ENCODE measurements around the gene IL34. TPM values are rescaled to one million over a fixed set of nuclear protein-coding genes. Genes with fewer than 3 reads are reported as not detected.

The IL34 gene
- total and polyA plus RNA-seq, 2 experiments from 2014 or later: 4.3 to 6.6 TPM

- H3K79me2 ChIP-seq (replicated peaks; ENCODE audit: insufficient read depth): no peaks in the 10 kb centered on the region
- no peaks in the 10 kb centered on the region for H3K36me3 ChIP-seq (ENCODE audit: insufficient read depth)
These were observed 29.6 kb downstream of the IL34 start for GRCh38 chr16:70675851-70676513.

More at GRCh38 chr16:70675851-70676513, 29.6 kb downstream of the IL34 start:
- no peak overlapping the region for H3K4me2 ChIP-seq
- H3K27ac Mint-ChIP-seq: peak overlapping the region; percentile 89
- H2AFZ ChIP-seq: no peak overlapping the region
- H3K4me3 ChIP-seq: no peak overlapping the region
- H3K4me1 ChIP-seq (ENCODE audit: insufficient read depth): peaks cover 7% of the 10 kb centered on the region
- H3K36me3 Mint-ChIP-seq (ENCODE audit: low read depth): peaks cover 20% of the 10 kb centered on the region
- peaks cover 13% of the 10 kb centered on the region for H3K4me1 Mint-ChIP-seq
- H3K4me3 Mint-ChIP-seq: no peak overlapping the region
- DNase-seq (ENCODE audit: low spot score) (no peak), ATAC-seq (no peak)
- H3K27me3 ChIP-seq (ENCODE audit: insufficient read depth): no peaks in the 10 kb centered on the region
- no peak for TF ChIP-seq JUNB (IDR thresholded peaks at IDR 0.05; ENCODE audit: unreplicated experiment)
- TF ChIP-seq ZNF462 (CRISPR knock-in tag; IDR thresholded peaks at IDR 0.05): no peak
- TF ChIP-seq ETS1 (IDR thresholded peaks at IDR 0.05): no peak
- TF ChIP-seq ZNF114 (CRISPR knock-in tag; IDR thresholded peaks at IDR 0.05): no peak
- no peak for TF ChIP-seq CREB1 (CRISPR knock-in tag; IDR thresholded peaks at IDR 0.05; ENCODE audit: low read depth)
- no peak for TF ChIP-seq NANOG (IDR thresholded peaks at IDR 0.05; ENCODE audit: borderline replicate concordance)
- H4K20me1 ChIP-seq (replicated peaks; ENCODE audit: insufficient read depth): 0 out of 2 replicates have a peak, but pooled peaks cover 3% of the 10 kb centered on the region
- peaks cover 7% of the 10 kb centered on the region for H3K27me3 Mint-ChIP-seq (ENCODE audit: insufficient read depth, low read depth, poor library complexity)
- H3K9me2 ChIP-seq (ENCODE audit: insufficient read depth): no peaks in the 10 kb centered on the region
- no peak overlapping the region for H3K27ac ChIP-seq (ENCODE audit: low read depth)
- peaks cover 5% of the 10 kb centered on the region; the same call in 1 of the 2 replicates for H3F3A ChIP-seq (replicated peaks; ENCODE audit: low read depth)
- no peaks in the 10 kb centered on the region for H3K9me3 Mint-ChIP-seq

All from GM23338 (cell line).